T-helper 17 cell (primary cell): Measurements from ENCODE around the gene OR4C12. TPM values are rescaled to one million over a fixed set of nuclear protein-coding genes. Genes with fewer than 3 reads are reported as not detected.
"Not testable (repeated sequence)": the region's sequence is repeated elsewhere in the genome, so short reads cannot be mapped to it uniquely, and the experiment has no call there.

Experiments used
- ATAC-seq: fragments of 150-1000 bp; cut with Tn5 transposase; 2 replicates; pipeline ENCODE4 v1.10.0; 2021; ENCODE audit warnings: mild to moderate bottlenecking, moderate library complexity
- DNase-seq, 3 donors: peaks; one replicate each; pipeline versions ENCODE4 v3.0.0 to v3.0.0-alpha.2; 2020 to 2021
- H3K9me3 ChIP-seq: one replicate; pipeline ENCODE4 v1.7.0; 2013; ENCODE audit warnings: low read length, mild to moderate bottlenecking; ENCODE audit not compliant: control insufficient read depth, poor library complexity, severe bottlenecking
- H3K27ac Mint-ChIP-seq: one replicate; pipeline ENCODE4 v1.8.0; 2022; ENCODE audit warnings: mild to moderate bottlenecking, moderate library complexity, mixed read lengths
- H3K27me3 Mint-ChIP-seq: one replicate; pipeline ENCODE4 v1.8.0; 2022; ENCODE audit warnings: mixed read lengths
- H3K36me3 Mint-ChIP-seq: one replicate; pipeline ENCODE4 v1.8.0; 2022; ENCODE audit warnings: low read depth, mixed read lengths
- H3K4me1 Mint-ChIP-seq: one replicate; pipeline ENCODE4 v1.8.0; 2022; ENCODE audit warnings: mild to moderate bottlenecking, mixed read lengths
- H3K4me3 Mint-ChIP-seq: one replicate; pipeline ENCODE4 v1.8.0; 2022; ENCODE audit warnings: mild to moderate bottlenecking, moderate library complexity, mixed read lengths
- total RNA-seq, 4 donors: library from RNA in 2 of 4; stranded (reverse) in 2 of 4; gene quantifications; one replicate each; pipeline ENCODE4 v1.2.3 and lab custom pipeline; 2022 to 2026

OR4C12 gene
- not detected for total RNA-seq
- total RNA-seq (lab: John Stamatoyannopoulos, UW): 0 reads per million in 2 donors

DNA sequence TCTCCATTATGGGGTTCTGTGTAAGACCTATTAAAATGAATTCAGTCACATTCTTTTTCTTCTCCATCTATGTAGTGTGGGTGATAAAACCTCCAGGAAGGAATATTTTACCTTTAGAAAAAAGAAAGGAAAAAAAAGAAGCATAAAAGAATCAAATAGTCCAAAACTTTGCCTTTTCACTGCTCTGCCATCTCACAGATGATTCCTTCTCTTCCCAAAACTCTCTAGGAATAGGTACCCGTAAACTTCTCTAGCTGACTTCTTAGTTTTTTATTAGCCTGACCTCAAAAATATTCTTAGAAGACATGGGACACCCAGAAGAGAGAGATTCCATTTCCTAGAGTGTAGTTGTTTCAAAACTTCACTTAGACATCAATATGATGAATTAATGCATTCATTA is at the start of gene OR4C12:
OR4C12 (minus strand) TSS at position 101 of the 400 bp plus-strand sequence; CDS start at position 67, 34 bp downstream.
- H3K27ac Mint-ChIP-seq, H3K27me3 Mint-ChIP-seq, H3K9me3 ChIP-seq, H3K4me3 Mint-ChIP-seq, H3K36me3 Mint-ChIP-seq, ATAC-seq, DNase-seq, H3K4me1 Mint-ChIP-seq: not testable (repeated sequence)

DNA sequence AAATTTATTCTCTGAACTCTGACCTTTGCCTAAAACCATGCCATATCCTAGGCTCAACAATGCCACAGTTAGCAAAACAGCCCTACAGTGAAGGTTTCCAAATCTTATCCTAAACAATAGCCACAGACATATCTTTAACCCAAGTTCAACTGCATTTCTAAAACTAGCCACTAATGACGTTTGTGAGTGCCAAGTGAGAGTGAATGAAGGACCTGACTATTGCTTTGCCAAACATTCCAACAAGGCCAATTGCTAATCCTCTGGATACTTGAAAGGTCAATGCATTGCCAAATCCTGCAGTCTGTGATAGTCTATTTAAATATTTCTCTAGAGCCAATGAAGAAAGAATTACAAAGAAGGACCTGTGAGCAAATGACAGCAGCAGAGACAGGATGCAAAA is 47.9 kb upstream of the OR4C12 start:
- H3K27me3 Mint-ChIP-seq: no peaks in the 10 kb centered on the region
- H3K36me3 Mint-ChIP-seq: no peaks in the 10 kb centered on the region
- no peak overlapping the region for H3K4me3 Mint-ChIP-seq
- ATAC-seq (no peak), DNase-seq (no peak)
- no peak overlapping the region for H3K27ac Mint-ChIP-seq
- no peaks in the 10 kb centered on the region for H3K4me1 Mint-ChIP-seq
- no peaks in the 10 kb centered on the region for H3K9me3 ChIP-seq

DNA sequence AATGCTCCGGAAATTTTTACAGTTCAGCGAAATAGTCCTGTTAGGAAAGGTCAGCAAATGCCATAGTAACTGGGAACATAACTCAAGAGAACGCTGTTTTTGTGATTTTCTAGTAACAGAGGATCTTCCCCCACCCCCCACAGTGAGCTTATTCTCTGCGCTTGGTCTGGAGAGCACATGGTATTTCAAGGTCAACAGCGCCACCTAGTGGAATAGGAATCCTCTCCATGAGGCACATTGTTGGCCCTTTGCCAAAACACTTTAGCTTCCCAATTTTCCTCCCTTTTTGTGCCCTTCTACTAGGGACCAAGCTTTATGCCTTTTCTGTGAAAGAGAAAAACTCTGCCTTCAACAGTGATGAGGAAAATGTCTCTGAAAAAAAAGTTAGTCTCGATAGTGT is 13.2 kb upstream of the OR4C12 start:
- Mint-ChIP-seq H3K4me1 (no peaks in the 10 kb centered on the region), H3K4me3 (no peak overlapping the region), H3K27ac (no peak overlapping the region), H3K36me3 (no peaks in the 10 kb centered on the region), H3K27me3 (no peaks in the 10 kb centered on the region)
- no peak for ATAC-seq
- DNase-seq: no peak
- no peaks in the 10 kb centered on the region for H3K9me3 ChIP-seq

DNA sequence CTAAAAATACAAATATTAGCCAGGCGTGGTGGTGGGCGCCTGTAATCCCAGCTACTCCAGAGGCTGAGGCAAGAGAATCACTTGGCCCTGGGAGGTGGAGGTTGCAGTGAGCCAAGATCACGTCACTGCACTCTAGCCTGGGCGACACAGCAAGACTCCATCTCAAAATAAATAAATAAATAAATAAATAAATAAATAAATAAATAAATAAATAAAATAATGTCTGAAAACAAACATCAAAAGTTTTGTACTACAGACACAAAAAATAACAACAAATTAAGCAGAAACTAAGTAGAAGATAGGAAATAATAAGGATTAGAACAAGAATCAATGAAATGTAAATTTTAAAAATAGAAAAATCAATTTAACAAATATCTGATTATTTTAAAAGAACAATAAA is 8.9 kb downstream of the OR4C12 start:
- H3K4me1 Mint-ChIP-seq, ATAC-seq, H3K36me3 Mint-ChIP-seq, H3K4me3 Mint-ChIP-seq, DNase-seq, H3K9me3 ChIP-seq, H3K27me3 Mint-ChIP-seq, H3K27ac Mint-ChIP-seq: not testable (repeated sequence)

DNA sequence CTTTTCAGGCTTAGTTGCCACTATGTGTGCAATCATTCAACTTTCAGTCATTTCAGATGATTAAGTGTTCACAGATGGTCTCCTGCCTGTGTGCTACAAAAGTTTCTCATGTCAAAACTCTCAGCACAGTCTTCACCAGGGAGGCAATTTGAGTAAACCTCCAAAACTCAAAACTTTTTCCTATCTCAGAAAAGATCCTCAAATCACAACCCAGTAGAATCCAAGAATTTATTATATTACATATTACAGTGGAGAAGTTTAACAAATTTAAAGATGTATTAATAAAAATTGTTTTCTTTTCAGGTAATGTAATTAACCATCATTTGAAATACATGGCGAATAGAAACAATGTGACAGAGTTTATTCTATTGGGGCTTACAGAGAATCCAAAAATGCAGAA is 30.2 kb downstream of the OR4C12 start, which contains the start of gene OR4C13:
OR4C13 (plus strand) TSS at position 301 of the 400 bp plus-strand sequence; CDS start at position 333, 32 bp downstream.
- no peak within 1 kb of the TSS for H3K4me3 Mint-ChIP-seq
- DNase-seq: no peak
- H3K27ac Mint-ChIP-seq: no peak within 1 kb of the TSS

DNA sequence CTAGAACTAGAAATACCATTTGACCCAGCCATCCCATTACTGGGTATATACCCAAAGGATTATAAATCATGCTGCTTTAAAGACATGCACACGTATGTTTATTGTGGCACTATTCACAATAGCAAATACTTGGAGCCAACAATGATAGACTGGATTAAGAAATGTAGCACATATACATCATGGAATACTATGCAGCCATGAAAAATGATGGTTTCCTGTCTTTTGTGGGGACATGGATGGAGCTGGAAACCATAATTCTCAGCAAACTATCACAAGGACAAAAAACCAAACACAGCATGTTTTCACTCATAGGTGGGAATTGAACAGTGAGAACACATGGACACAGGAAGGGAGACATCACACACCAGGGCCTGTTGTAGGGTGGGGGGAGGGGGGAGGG is 33.6 kb downstream of the OR4C12 start:
- not testable (repeated sequence) for DNase-seq, H3K27ac Mint-ChIP-seq, H3K4me1 Mint-ChIP-seq

More for the DNA sequence above, 30.2 kb downstream of the OR4C12 start, which contains the start of gene OR4C13:
- no peaks in the 10 kb centered on the region for H3K9me3 ChIP-seq
- Mint-ChIP-seq H3K4me1 (no peaks in the 10 kb centered on the region), H3K27me3 (no peaks in the 10 kb centered on the region), H3K36me3 (no peaks in the 10 kb centered on the region)
- no peak for ATAC-seq

More for the DNA sequence above, 33.6 kb downstream of the OR4C12 start:
- H3K4me3 Mint-ChIP-seq, ATAC-seq, H3K27me3 Mint-ChIP-seq, H3K36me3 Mint-ChIP-seq, H3K9me3 ChIP-seq: not testable (repeated sequence)

Other genes starting within 250 kb of the OR4C12 start
- gene OR4C13, start 30.1 kb downstream of the OR4C12 start, total RNA-seq: not detected
- gene OR4C45, start 50.3 kb upstream of the OR4C12 start, total RNA-seq: not detected